HL-60 (cell line): ENCODE measurements around the gene SPINK13.

Source experiments
- GABPA ChIP-seq: IDR thresholded peaks from 2 replicates; pipeline ENCODE4 v1.6.1; 2012; ENCODE audit warnings: low read depth
- POLR2AphosphoS5 ChIP-seq: IDR thresholded peaks from 2 replicates; pipeline ENCODE4 v1.6.1; 2012; ENCODE audit warnings: low read depth
- SPI1 ChIP-seq: IDR thresholded peaks from 2 replicates; pipeline ENCODE4 v1.6.1; 2012; ENCODE audit warnings: low read depth, mild to moderate bottlenecking, borderline replicate concordance
- TF ChIP-seq, protein P1 (sequence below): IDR thresholded peaks from one replicate; pipeline ENCODE4 v1.5.1; 2011; ENCODE audit warnings: low read length, control low read depth, inconsistent platforms; ENCODE audit not compliant: insufficient read depth
- TF ChIP-seq, protein P2 (sequence below): IDR thresholded peaks from 2 replicates; pipeline ENCODE4 v1.6.1; 2012; ENCODE audit warnings: low read depth; ENCODE audit not compliant: insufficient replicate concordance

GRCh38 chr5:148314187-148314586, 45.6 kb downstream of the SPINK13 start:
- TF ChIP-seq, protein P1, sequence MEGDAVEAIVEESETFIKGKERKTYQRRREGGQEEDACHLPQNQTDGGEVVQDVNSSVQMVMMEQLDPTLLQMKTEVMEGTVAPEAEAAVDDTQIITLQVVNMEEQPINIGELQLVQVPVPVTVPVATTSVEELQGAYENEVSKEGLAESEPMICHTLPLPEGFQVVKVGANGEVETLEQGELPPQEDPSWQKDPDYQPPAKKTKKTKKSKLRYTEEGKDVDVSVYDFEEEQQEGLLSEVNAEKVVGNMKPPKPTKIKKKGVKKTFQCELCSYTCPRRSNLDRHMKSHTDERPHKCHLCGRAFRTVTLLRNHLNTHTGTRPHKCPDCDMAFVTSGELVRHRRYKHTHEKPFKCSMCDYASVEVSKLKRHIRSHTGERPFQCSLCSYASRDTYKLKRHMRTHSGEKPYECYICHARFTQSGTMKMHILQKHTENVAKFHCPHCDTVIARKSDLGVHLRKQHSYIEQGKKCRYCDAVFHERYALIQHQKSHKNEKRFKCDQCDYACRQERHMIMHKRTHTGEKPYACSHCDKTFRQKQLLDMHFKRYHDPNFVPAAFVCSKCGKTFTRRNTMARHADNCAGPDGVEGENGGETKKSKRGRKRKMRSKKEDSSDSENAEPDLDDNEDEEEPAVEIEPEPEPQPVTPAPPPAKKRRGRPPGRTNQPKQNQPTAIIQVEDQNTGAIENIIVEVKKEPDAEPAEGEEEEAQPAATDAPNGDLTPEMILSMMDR: no peak
- TF ChIP-seq POLR2AphosphoS5 (no peak), GABPA (no peak), SPI1 (no peak)
- TF ChIP-seq, protein P2, sequence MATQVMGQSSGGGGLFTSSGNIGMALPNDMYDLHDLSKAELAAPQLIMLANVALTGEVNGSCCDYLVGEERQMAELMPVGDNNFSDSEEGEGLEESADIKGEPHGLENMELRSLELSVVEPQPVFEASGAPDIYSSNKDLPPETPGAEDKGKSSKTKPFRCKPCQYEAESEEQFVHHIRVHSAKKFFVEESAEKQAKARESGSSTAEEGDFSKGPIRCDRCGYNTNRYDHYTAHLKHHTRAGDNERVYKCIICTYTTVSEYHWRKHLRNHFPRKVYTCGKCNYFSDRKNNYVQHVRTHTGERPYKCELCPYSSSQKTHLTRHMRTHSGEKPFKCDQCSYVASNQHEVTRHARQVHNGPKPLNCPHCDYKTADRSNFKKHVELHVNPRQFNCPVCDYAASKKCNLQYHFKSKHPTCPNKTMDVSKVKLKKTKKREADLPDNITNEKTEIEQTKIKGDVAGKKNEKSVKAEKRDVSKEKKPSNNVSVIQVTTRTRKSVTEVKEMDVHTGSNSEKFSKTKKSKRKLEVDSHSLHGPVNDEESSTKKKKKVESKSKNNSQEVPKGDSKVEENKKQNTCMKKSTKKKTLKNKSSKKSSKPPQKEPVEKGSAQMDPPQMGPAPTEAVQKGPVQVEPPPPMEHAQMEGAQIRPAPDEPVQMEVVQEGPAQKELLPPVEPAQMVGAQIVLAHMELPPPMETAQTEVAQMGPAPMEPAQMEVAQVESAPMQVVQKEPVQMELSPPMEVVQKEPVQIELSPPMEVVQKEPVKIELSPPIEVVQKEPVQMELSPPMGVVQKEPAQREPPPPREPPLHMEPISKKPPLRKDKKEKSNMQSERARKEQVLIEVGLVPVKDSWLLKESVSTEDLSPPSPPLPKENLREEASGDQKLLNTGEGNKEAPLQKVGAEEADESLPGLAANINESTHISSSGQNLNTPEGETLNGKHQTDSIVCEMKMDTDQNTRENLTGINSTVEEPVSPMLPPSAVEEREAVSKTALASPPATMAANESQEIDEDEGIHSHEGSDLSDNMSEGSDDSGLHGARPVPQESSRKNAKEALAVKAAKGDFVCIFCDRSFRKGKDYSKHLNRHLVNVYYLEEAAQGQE: no peak
